Measurements from ENCODE around the gene CALHM6.
A peak's percentile ranks its signal among the peaks of the same experiment; 100 is the strongest.
"Not testable (repeated sequence)": the region's sequence is repeated elsewhere in the genome, so short reads cannot be mapped to it uniquely, and the experiment has no call there.

Gene CALHM6

DNA sequence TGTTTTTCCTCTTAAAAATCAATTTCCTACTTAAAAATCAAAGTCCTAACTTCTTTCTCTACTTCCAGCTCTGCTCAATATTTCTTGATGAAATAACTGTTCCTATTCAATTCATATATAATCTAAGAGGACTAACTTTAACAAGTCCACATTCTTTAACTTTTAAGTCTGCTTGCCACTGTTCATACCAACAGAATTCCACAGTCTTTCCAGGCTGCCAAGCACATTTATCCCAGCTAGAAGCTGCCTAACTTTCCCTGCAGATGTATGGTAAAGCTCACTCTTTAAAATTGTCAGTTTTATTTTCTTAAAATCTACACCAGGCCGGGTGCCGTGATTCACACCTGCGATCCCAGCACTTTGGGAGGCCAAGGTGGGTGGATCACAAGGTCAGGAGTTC is 11.5 kb downstream of the CALHM6 start:
- H3K27ac ChIP-seq: no peak overlapping the region
- no peaks in the 10 kb centered on the region for H3K36me3 ChIP-seq (ENCODE audit: insufficient read depth, low read length)
- TF ChIP-seq POLR2AphosphoS5 (IDR thresholded peaks at IDR 0.05; ENCODE audit: borderline replicate concordance, low read depth, low read length) (no peak), EZH2 (IDR thresholded peaks at IDR 0.05) (no peak), FOXP2 (optimal IDR thresholded peaks at IDR 0.05; ENCODE audit: control extremely low read depth, extremely low read length, insufficient read depth) (no peak)
- no peak overlapping the region for H3K4me3 ChIP-seq
- H3K9me3 ChIP-seq (ENCODE audit: low read depth, low read length): no peaks in the 10 kb centered on the region
- no peak overlapping the region for H3K9ac ChIP-seq (ENCODE audit: insufficient read length)
- no peak for DNase-seq (ENCODE audit: low read depth, low spot score)

DNA sequence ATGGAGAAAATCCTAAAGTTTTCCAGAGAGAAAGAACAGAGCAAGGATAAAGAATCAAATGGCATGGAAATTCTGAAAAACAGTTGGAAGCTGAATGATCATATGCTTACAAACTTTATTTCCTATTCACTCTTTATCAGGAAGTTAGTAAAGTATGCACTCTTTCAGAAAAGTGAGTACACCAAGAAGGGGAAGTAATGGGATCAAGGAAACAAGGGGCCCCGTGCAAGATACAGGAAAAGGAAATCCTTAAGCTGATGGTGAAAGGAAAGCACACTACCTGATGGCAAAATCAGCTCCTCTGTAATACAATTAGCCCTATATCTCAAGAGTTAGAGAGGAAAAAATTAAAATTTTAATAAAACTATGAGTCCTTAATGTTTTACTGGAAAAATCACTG is 14.0 kb downstream of the CALHM6 start:
- Histone ChIP-seq H3K9me3 (ENCODE audit: low read depth, low read length) (no peaks in the 10 kb centered on the region), H3K4me3 (0 out of 2 replicates have a peak overlapping the region, but pooled peaks have one; percentile 15), H3K27ac (no peak overlapping the region), H3K36me3 (ENCODE audit: insufficient read depth, low read length) (no peaks in the 10 kb centered on the region), H3K9ac (ENCODE audit: insufficient read length) (no peak overlapping the region)
- no peak for DNase-seq (ENCODE audit: low read depth, low spot score)
- TF ChIP-seq POLR2AphosphoS5 (IDR thresholded peaks at IDR 0.05; ENCODE audit: borderline replicate concordance, low read depth, low read length) (no peak), EZH2 (IDR thresholded peaks at IDR 0.05) (no peak), FOXP2 (optimal IDR thresholded peaks at IDR 0.05; ENCODE audit: control extremely low read depth, extremely low read length, insufficient read depth) (no peak)

DNA sequence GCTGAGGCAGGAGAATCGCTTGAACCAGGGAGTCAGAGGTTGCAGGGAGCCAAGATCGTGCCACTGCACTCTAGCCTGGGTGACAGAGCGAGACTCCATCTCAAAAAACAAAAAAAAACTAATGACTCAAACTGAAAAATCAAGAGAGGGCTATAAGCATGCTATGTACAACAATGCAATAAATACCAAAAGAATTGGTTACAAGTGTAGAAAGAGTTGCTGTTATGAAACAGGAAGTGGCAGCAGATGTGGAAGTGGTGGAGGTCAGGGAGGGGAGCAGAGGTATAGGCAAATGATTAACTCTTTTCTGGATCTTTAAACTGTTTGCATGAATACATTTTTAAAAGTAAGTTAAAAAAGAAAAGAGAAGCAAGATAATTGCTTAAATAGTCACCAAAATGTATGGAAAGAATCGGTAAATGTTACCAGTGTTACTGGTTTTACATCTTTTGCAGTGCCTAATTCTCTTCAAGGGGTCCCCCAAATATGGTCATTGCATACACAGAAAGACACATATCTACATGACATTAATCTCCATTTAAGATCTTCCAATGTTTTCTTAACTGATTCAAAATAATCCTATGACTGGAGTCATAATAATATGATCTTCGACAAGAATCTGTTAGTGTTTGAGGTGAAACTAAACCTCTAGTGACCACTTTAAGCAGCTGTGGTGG is 15.0 kb downstream of the CALHM6 start:
- Histone ChIP-seq H3K9ac (ENCODE audit: insufficient read length) (no peak overlapping the region), H3K4me3 (no peak overlapping the region), H3K9me3 (ENCODE audit: low read depth, low read length) (no peaks in the 10 kb centered on the region), H3K27ac (no peak overlapping the region), H3K36me3 (ENCODE audit: insufficient read depth, low read length) (no peaks in the 10 kb centered on the region)
- TF ChIP-seq FOXP2 (optimal IDR thresholded peaks at IDR 0.05; ENCODE audit: control extremely low read depth, extremely low read length, insufficient read depth) (no peak), POLR2AphosphoS5 (IDR thresholded peaks at IDR 0.05; ENCODE audit: borderline replicate concordance, low read depth, low read length) (no peak), EZH2 (IDR thresholded peaks at IDR 0.05) (no peak)
- no peak for DNase-seq (ENCODE audit: low read depth, low spot score)

DNA sequence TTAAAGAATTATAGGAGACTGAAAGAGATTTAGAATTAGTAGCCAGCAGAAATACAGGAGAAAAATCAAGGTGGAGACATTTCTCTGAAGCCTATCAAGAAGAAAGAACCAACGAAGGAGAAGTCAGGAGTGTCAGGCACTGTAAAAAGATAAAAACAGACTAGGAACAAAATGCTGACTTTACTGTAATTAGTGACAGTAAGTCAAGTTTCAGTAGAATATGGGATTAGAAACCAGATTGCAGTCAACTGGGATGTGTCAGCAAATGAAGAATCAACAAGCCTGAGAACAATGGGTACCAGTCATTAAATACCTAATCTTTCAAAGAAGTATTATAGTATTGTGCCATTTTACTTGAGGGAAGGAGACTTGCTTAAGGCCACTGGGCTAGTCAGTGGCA is 21.6 kb downstream of the CALHM6 start:
- TF ChIP-seq EZH2 (IDR thresholded peaks at IDR 0.05) (no peak), POLR2AphosphoS5 (IDR thresholded peaks at IDR 0.05; ENCODE audit: borderline replicate concordance, low read depth, low read length) (no peak), FOXP2 (optimal IDR thresholded peaks at IDR 0.05; ENCODE audit: control extremely low read depth, extremely low read length, insufficient read depth) (no peak)
- H3K27ac ChIP-seq: no peak overlapping the region
- DNase-seq (ENCODE audit: low read depth, low spot score): no peak
- H3K36me3 ChIP-seq (ENCODE audit: insufficient read depth, low read length): no peaks in the 10 kb centered on the region
- H3K9me3 ChIP-seq (ENCODE audit: low read depth, low read length): no peaks in the 10 kb centered on the region
- no peak overlapping the region for H3K4me3 ChIP-seq
- H3K9ac ChIP-seq (ENCODE audit: insufficient read length): no peak overlapping the region

DNA sequence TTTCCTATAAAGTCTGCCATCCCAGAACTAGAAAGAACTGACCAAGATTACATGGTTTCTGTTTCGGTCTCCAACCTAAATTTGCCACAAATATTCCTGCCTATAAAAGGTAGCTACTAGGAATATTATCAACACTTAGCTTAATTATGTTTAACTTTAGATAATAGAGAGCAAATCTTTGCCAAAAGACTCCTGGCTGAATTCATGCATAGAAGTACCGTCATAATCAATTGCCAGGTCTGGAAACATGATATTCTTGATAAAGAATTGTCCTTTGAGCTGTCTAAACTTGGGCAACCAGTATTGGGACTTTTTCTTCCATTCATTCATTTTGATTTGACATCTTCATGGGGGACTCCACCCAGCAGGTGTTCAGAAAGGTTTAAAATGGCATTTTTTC is 22.4 kb downstream of the CALHM6 start:
- no peak for DNase-seq (ENCODE audit: low read depth, low spot score)
- no peak overlapping the region for H3K9ac ChIP-seq (ENCODE audit: insufficient read length)
- no peak overlapping the region for H3K27ac ChIP-seq
- H3K9me3 ChIP-seq (ENCODE audit: low read depth, low read length): no peaks in the 10 kb centered on the region
- H3K4me3 ChIP-seq: no peak overlapping the region
- no peaks in the 10 kb centered on the region for H3K36me3 ChIP-seq (ENCODE audit: insufficient read depth, low read length)
- no peak for TF ChIP-seq FOXP2 (optimal IDR thresholded peaks at IDR 0.05; ENCODE audit: control extremely low read depth, extremely low read length, insufficient read depth)
- no peak for TF ChIP-seq POLR2AphosphoS5 (IDR thresholded peaks at IDR 0.05; ENCODE audit: borderline replicate concordance, low read depth, low read length)
- no peak for TF ChIP-seq EZH2 (IDR thresholded peaks at IDR 0.05)

DNA sequence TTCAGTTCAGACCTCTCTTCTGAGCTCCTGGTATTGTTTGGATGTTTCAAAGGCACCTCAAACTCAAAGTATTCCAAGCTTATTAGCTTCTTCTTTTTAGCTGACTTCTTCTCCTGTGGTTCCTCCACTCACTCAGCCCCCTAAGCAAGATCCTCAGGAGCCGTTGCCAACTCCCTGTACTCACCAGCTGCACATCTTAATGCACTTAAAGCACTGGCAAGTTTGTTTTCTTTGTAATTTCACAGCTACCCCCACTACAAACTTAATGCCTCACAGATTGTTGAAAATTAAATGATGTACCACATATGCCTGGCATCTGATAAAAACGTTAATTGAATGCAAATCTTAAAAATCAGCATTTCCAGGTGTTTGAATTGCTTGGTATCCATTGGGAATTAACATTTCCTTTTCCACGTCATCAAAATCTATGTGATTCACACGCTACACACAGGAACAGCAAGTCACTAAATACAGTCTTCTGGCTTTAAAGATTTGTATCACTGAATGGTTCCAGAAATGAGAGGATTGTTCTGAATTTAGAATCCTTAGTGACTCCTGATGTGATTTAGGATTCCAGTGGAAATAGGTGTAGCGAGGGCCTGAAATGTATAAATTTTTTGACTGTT is 24.5 kb downstream of the CALHM6 start:
- H3K27ac ChIP-seq: no peak overlapping the region
- no peaks in the 10 kb centered on the region for H3K9me3 ChIP-seq (ENCODE audit: low read depth, low read length)
- H3K4me3 ChIP-seq: no peak overlapping the region
- no peak for DNase-seq (ENCODE audit: low read depth, low spot score)
- no peaks in the 10 kb centered on the region for H3K36me3 ChIP-seq (ENCODE audit: insufficient read depth, low read length)
- TF ChIP-seq POLR2AphosphoS5 (IDR thresholded peaks at IDR 0.05; ENCODE audit: borderline replicate concordance, low read depth, low read length) (no peak), FOXP2 (optimal IDR thresholded peaks at IDR 0.05; ENCODE audit: control extremely low read depth, extremely low read length, insufficient read depth) (no peak), EZH2 (IDR thresholded peaks at IDR 0.05) (no peak)
- H3K9ac ChIP-seq (ENCODE audit: insufficient read length): no peak overlapping the region

DNA sequence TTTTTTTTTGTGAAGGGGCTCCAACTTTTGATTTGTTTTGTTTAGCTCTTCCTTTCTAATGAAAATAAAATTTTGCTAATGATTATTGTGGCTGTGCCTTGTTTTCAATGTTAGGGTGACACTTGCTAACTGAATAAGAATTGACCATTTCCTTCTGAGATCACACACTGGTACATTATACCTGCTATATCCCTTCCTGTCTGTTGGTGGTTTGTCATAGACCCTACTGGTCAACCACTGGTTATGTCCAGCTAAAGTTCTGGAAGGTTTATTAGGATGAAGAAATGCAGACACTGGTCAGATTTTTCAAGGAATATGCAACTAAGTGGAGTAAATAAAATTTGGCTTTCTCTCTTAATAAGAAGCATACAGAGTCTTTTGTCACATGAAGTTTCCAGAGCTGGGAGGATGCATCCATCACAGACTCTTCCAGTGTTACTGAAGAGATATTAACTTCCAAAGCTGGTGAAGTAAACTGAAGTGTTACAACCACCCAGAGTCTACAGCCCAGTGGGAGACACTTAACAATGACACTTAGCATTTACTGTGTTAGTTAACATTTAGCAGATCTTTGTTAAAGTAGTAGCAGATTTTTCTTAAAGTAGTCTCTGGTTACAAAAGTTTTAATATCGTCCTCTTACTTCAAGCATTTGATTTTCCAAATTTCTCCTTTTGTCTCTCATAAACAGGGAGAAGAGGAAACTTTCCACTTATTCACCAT is 30.6 kb downstream of the CALHM6 start:
- H3K9ac ChIP-seq (ENCODE audit: insufficient read length): no peak overlapping the region
- H3K27ac ChIP-seq: no peak overlapping the region
- H3K4me3 ChIP-seq: no peak overlapping the region
- no peaks in the 10 kb centered on the region for H3K9me3 ChIP-seq (ENCODE audit: low read depth, low read length)
- H3K36me3 ChIP-seq (ENCODE audit: insufficient read depth, low read length): no peaks in the 10 kb centered on the region
- DNase-seq (ENCODE audit: low read depth, low spot score): no peak
- no peak for TF ChIP-seq EZH2 (IDR thresholded peaks at IDR 0.05)
- TF ChIP-seq FOXP2 (optimal IDR thresholded peaks at IDR 0.05; ENCODE audit: control extremely low read depth, extremely low read length, insufficient read depth): no peak
- TF ChIP-seq POLR2AphosphoS5 (IDR thresholded peaks at IDR 0.05; ENCODE audit: borderline replicate concordance, low read depth, low read length): no peak

DNA sequence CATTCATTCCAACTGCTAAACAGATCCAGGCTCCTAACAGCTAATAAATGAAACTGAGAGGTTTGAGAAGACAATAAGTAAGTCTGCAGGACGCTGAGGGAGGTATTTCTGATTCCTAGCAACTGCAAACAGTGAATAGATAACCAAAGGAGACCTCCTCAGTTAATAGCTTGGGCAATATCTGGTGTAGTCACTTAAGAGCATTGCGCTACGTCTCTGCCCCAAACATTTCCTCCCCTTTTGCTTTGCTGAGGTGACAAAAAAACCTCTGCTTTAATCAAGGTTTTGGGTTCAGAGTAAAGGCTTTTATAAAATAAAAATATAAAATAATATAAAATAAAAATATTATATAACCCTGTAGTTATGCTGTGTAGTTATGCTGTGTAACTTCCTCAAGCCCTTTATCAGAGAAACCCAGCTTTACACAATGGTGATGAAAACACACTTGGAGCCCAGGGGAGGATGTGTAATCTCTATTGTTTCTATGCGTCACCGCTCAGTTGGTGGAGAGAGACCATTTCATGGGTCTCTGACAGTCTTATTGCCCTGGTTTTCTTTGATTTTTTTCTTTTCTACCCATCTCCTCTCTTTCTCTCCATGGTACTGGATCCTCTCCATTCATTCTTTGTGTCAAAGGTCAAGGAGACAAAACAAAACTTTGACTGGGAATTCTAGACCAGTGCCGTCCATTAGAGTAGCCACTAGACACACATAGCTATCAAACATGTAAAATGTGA is 31.3 kb downstream of the CALHM6 start:
- Histone ChIP-seq H3K4me3 (no peak overlapping the region), H3K9ac (ENCODE audit: insufficient read length) (no peak overlapping the region), H3K36me3 (ENCODE audit: insufficient read depth, low read length) (no peaks in the 10 kb centered on the region), H3K9me3 (ENCODE audit: low read depth, low read length) (no peaks in the 10 kb centered on the region), H3K27ac (no peak overlapping the region)
- TF ChIP-seq EZH2 (IDR thresholded peaks at IDR 0.05) (no peak), FOXP2 (optimal IDR thresholded peaks at IDR 0.05; ENCODE audit: control extremely low read depth, extremely low read length, insufficient read depth) (no peak), POLR2AphosphoS5 (IDR thresholded peaks at IDR 0.05; ENCODE audit: borderline replicate concordance, low read depth, low read length) (no peak)
- DNase-seq (ENCODE audit: low read depth, low spot score): no peak

DNA sequence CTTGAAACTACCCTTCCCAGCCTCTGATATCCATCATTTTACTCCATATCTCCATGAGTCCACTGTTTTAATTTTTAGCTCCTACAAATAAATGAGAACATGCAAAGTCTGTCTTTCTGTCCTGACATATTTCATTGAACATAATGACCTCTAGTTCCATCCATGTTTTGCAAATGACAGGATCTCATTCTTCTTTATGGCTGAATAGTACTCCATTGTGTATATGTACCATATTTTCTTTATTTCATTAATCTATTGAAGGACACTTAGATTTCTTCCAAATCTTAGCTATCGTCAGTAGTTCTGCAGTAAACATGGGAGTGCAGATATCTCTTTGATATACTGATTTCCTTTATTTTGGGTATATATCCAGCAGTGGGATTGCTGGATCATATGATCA is 34.0 kb downstream of the CALHM6 start:
- not testable (repeated sequence) for DNase-seq (ENCODE audit: low read depth, low spot score); H3K9me3 ChIP-seq (ENCODE audit: low read depth, low read length); H3K36me3 ChIP-seq (ENCODE audit: insufficient read depth, low read length); H3K27ac ChIP-seq; H3K4me3 ChIP-seq; H3K9ac ChIP-seq (ENCODE audit: insufficient read length)
